Tibial artery (tissue), 4 donors: Measurements from ENCODE around the gene CYLD.

Experiments
- DNase-seq, 2 donors: peaks; one replicate each; pipeline ENCODE4 v3.0.0-alpha.2; 2019
- H3K27ac ChIP-seq, 2 donors: fragments of 200-600 bp; sonication (generic) in 1 of 2; 1 replicate in 1 of 2; 2 replicates in 1 of 2; pipeline ENCODE4 v1.5.1; 2018 to 2019; ENCODE audit warnings: mild to moderate bottlenecking in 1 of 2
- H3K27me3 ChIP-seq, 2 donors: fragments of 200-600 bp; sonication (generic) in 1 of 2; one replicate each; pipeline versions ENCODE4 v1.5.1 to v1.6.0; 2016 to 2019
- H3K36me3 ChIP-seq, 3 donors: fragments of 200-600 bp; sonication (generic) in 2 of 3; one replicate each; pipeline ENCODE4 v1.5.1; 2016 to 2019; ENCODE audit warnings: mild to moderate bottlenecking in 2 of 3
- H3K4me1 ChIP-seq, 4 donors: fragments of 200-600 bp; sonication (generic) in 2 of 4; 1 replicate in 3 of 4; 2 replicates in 1 of 4; pipeline ENCODE4 v1.5.1; 2016 to 2019
- H3K4me3 ChIP-seq, 2 donors: fragments of 200-600 bp; sonication (generic) in 1 of 2; 1 replicate in 1 of 2; 2 replicates in 1 of 2; pipeline ENCODE4 v1.5.1; 2018 to 2019; ENCODE audit warnings: mild to moderate bottlenecking in 2 of 2
- H3K9me3 ChIP-seq, 3 donors: fragments of 200-600 bp; sonication (generic) in 1 of 3; one replicate each; pipeline ENCODE4 v1.5.1; 2016 to 2019
- CTCF ChIP-seq, 2 experiments: fragments of 200-600 bp in 1 of 2; fragments of 450-650 bp in 1 of 2; IDR thresholded peaks; one replicate each; pipeline ENCODE4 v1.5.1; 2017 to 2019; ENCODE audit warnings: antibody characterized with exemption in 2 of 2, mild to moderate bottlenecking in 1 of 2, moderate library complexity in 1 of 2
- intact Hi-C: fragments of 100-400 bp; cut with DNase I; formaldehyde crosslinking; loops from one replicate; pipeline ENCODE4 v1.15.0; 2023; ENCODE audit warnings: low total_unique reads

Gene CYLD

GRCh38 chr16:50781518-50781917 lies 39.6 kb downstream of the CYLD start:
- Histone ChIP-seq H3K4me3 (no peak overlapping the region), H3K36me3 (peaks cover 36 to 74% (median 59%) of the 10 kb centered on the region in 3 donors), H3K4me1 (no peaks in the 10 kb centered on the region), H3K27me3 (no peaks in the 10 kb centered on the region), H3K27ac (no peak overlapping the region), H3K9me3 (no peaks in the 10 kb centered on the region)
- TF ChIP-seq CTCF (IDR thresholded peaks at IDR 0.05): no peak
- intact Hi-C loops: no loop called here
- no peak for DNase-seq

GRCh38 chr16:50789757-50790156 lies 47.9 kb downstream of the CYLD start:
- Histone ChIP-seq H3K36me3 (peaks cover 37 to 79% (median 47%) of the 10 kb centered on the region in 3 donors), H3K4me3 (no peak overlapping the region), H3K27me3 (no peaks in the 10 kb centered on the region), H3K9me3 (no peaks in the 10 kb centered on the region), H3K27ac (no peak overlapping the region), H3K4me1 (no peaks in the 10 kb centered on the region)
- intact Hi-C loops: no loop called here
- DNase-seq: no peak
- no peak for TF ChIP-seq CTCF (IDR thresholded peaks at IDR 0.05)

- no peak overlapping the region for H3K4me3 ChIP-seq
- H3K9me3 ChIP-seq: no peaks in the 10 kb centered on the region
- H3K4me1 ChIP-seq: no peaks in the 10 kb centered on the region
- DNase-seq: no peak
- peaks cover 38 to 80% (median 63%) of the 10 kb centered on the region in 3 donors for H3K36me3 ChIP-seq
- no peak for TF ChIP-seq CTCF (IDR thresholded peaks at IDR 0.05)
- intact Hi-C loops: no loop called here
- H3K27ac ChIP-seq: no peak overlapping the region
- H3K27me3 ChIP-seq: no peaks in the 10 kb centered on the region
Observed at GRCh38 chr16:50791522-50791921, 49.6 kb downstream of the CYLD start.

DNA sequence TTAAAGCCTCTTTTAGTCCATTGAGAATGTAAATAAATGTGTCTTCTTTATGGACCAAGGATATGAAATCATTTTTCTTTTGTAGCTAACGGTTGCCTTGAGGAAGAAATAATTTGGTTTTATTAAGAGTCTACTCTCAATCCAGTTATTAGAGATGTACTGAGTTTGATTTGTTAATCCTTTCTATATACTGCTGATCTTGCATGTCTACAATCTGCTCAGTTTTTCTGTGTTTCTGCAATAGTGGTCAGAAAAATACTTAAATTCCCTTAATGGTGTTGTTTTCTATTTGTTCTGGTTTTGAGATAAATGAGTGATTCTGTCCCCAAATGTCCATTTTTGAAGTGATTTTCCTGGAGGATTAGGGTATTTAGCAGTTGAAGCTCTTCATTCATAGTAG lies 54.9 kb downstream of the CYLD start:
- H3K4me3 ChIP-seq: no peak overlapping the region
- H3K4me1 ChIP-seq: no peaks in the 10 kb centered on the region
- peaks cover 50 to 57% (median 55%) of the 10 kb centered on the region in 3 donors for H3K36me3 ChIP-seq

DNA sequence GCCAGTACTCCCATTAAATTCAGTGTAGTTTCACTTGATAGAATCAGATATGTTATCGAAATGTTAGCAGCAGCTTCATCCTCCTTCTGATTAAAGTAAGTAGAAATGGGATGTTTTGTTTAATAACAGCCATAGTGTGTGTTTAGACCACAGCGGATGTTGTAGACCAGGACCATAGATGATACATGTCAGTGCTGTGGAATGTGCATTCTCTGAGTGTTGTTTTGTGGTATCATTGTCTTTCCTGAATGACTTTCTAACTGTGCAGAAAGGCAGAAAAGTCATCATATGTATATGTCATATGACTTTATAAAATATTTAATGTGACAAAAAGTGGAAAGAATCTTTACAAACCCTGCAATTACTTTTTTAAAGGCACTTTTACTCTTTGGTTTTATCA lies 55.6 kb downstream of the CYLD start:
- H3K27me3 ChIP-seq: no peaks in the 10 kb centered on the region
- no peak for DNase-seq
- no peak overlapping the region for H3K27ac ChIP-seq
- H3K9me3 ChIP-seq: no peaks in the 10 kb centered on the region
- intact Hi-C loops: no loop called here
- no peak overlapping the region for H3K4me3 ChIP-seq
- H3K36me3 ChIP-seq: peaks cover 48 to 57% (median 55%) of the 10 kb centered on the region in 3 donors
- H3K4me1 ChIP-seq: no peaks in the 10 kb centered on the region
- no peak for TF ChIP-seq CTCF (IDR thresholded peaks at IDR 0.05)

More for the DNA sequence above, 54.9 kb downstream of the CYLD start:
- Histone ChIP-seq H3K27ac (no peak overlapping the region), H3K9me3 (no peaks in the 10 kb centered on the region), H3K27me3 (no peaks in the 10 kb centered on the region)
- TF ChIP-seq CTCF (IDR thresholded peaks at IDR 0.05): no peak
- intact Hi-C loops: no loop called here
- no peak for DNase-seq

GRCh38 chr16:50800074-50800473 lies 58.2 kb downstream of the CYLD start:
- Histone ChIP-seq H3K4me1 (no peaks in the 10 kb centered on the region), H3K27me3 (no peaks in the 10 kb centered on the region), H3K36me3 (peaks cover 23 to 37% (median 35%) of the 10 kb centered on the region in 3 donors), H3K27ac (no peak overlapping the region), H3K4me3 (no peak overlapping the region), H3K9me3 (no peaks in the 10 kb centered on the region)
- intact Hi-C loops: no loop called here
- no peak for DNase-seq
- TF ChIP-seq CTCF (IDR thresholded peaks at IDR 0.05): no peak
